Keratinocyte (primary cell): ENCODE measurements around the gene ST8SIA1. TPM values are rescaled to one million over a fixed set of nuclear protein-coding genes. Genes with fewer than 3 reads are reported as not detected.

ENCODE experiments used
- DNase-seq: peaks from one replicate; pipeline ENCODE4 v3.0.0-alpha.2; 2011; ENCODE audit warnings: low read depth, missing footprints, low spot score
- FAIRE-seq: peaks from 2 replicates; lab custom pipeline; 2011; peaks lifted over from hg19 to GRCh38; lab: Jason Lieb, UNC
- H2AFZ ChIP-seq: 2 replicates; pipeline ENCODE4 v1.6.0; 2012; ENCODE audit warnings: low read length, control low read depth, inconsistent platforms; ENCODE audit not compliant: control insufficient read depth
- H3K27ac ChIP-seq: 2 replicates; pipeline ENCODE4 v1.5.1; 2011; ENCODE audit warnings: low read length; ENCODE audit not compliant: control insufficient read depth, insufficient read depth
- H3K27me3 ChIP-seq: 3 replicates; pipeline ENCODE4 v1.6.0; 2011; ENCODE audit warnings: low read length; ENCODE audit not compliant: control insufficient read depth, insufficient read depth; ENCODE audit errors: extremely low read depth
- H3K36me3 ChIP-seq, 2 experiments: 2 replicates in 1 of 2; 3 replicates in 1 of 2; pipeline ENCODE4 v1.5.1; 2011; ENCODE audit warnings: low read length in 2 of 2, mild to moderate bottlenecking in 1 of 2; ENCODE audit not compliant: control insufficient read depth in 2 of 2, insufficient read depth in 2 of 2; ENCODE audit errors: extremely low read depth in 1 of 2
- H3K4me1 ChIP-seq: 3 replicates; pipeline ENCODE4 v1.5.1; 2011; ENCODE audit warnings: low read length; ENCODE audit not compliant: control insufficient read depth, insufficient read depth; ENCODE audit errors: extremely low read depth
- H3K4me2 ChIP-seq: 3 replicates; pipeline ENCODE4 v1.6.0; 2011; ENCODE audit warnings: low read depth, low read length; ENCODE audit not compliant: control insufficient read depth, insufficient read depth; ENCODE audit errors: extremely low read depth
- H3K4me3 ChIP-seq, 3 experiments: fragments of 200-600 bp in 1 of 3; sonication (generic) in 1 of 3; 2 replicates in 2 of 3; 3 replicates in 1 of 3; pipeline ENCODE4 v1.5.1; 2011 to 2016; ENCODE audit warnings: low read length in 3 of 3, mild to moderate bottlenecking in 3 of 3, control low read depth in 2 of 3, inconsistent platforms in 1 of 3, low read depth in 1 of 3, mixed read lengths in 1 of 3, mixed run types in 1 of 3, moderate library complexity in 1 of 3; ENCODE audit not compliant: control insufficient read depth in 2 of 3, insufficient read depth in 2 of 3; ENCODE audit errors: extremely low read depth in 1 of 3
- H3K79me2 ChIP-seq: 2 replicates; pipeline ENCODE4 v1.6.0; 2012; ENCODE audit warnings: low read length; ENCODE audit not compliant: control insufficient read depth, insufficient read depth
- H3K9ac ChIP-seq: 3 replicates; pipeline ENCODE4 v1.6.0; 2011; ENCODE audit warnings: low read length; ENCODE audit not compliant: control insufficient read depth, insufficient read depth; ENCODE audit errors: extremely low read depth
- H3K9me1 ChIP-seq: 3 replicates; pipeline ENCODE4 v1.6.0; 2011; ENCODE audit warnings: low read length; ENCODE audit not compliant: control insufficient read depth, insufficient read depth; ENCODE audit errors: extremely low read depth
- H3K9me3 ChIP-seq: 2 replicates; pipeline ENCODE4 v1.5.1; 2012; ENCODE audit warnings: low read depth, low read length; ENCODE audit not compliant: control insufficient read depth
- H4K20me1 ChIP-seq: 3 replicates; pipeline ENCODE4 v1.6.0; 2011; ENCODE audit warnings: low read length; ENCODE audit not compliant: control insufficient read depth, insufficient read depth; ENCODE audit errors: extremely low read depth
- CTCF ChIP-seq, 3 experiments: IDR thresholded peaks in 1 of 3; conservative IDR thresholded peaks in 1 of 3; optimal IDR thresholded peaks in 1 of 3; 2 replicates in 2 of 3; 3 replicates in 1 of 3; pipeline versions ENCODE3 to v1.5.1; 2011; ENCODE audit warnings: low read length in 3 of 3, mild to moderate bottlenecking in 3 of 3, moderate library complexity in 2 of 3, control low read depth in 1 of 3, inconsistent platforms in 1 of 3; ENCODE audit not compliant: insufficient read depth in 2 of 3; ENCODE audit errors: extremely low read depth in 1 of 3
- EZH2 ChIP-seq: IDR thresholded peaks from one replicate; pipeline ENCODE4 v1.6.1; 2012; ENCODE audit warnings: inconsistent platforms, mild to moderate bottlenecking, low read length, moderate library complexity
- dilution Hi-C: fragments of 300-500 bp; cut with MboI; formaldehyde crosslinking; loops from one replicate; pipeline ENCODE4 v1.7.0; 2020; ENCODE audit warnings: low sequenced_read_pairs; ENCODE audit not compliant: extremely low pct_ligation_motif_present
- polyA plus RNA-seq, 5 experiments: library from polyadenylated mRNA; depleted of rRNA in 3 of 5; stranded (reverse) in 3 of 5; stranded (forward) in 1 of 5; unstranded in 1 of 5; fragments of >200 nt; gene quantifications; 1 replicate in 1 of 5; 2 replicates in 3 of 5; 3 replicates in 1 of 5; pipeline versions ENCODE4 v1.2.1 to v1.2.3, GENCODE V29; 2011 to 2012; ENCODE audit warnings: missing spikeins in 2 of 5, low read depth in 1 of 5, low replicate concordance in 1 of 5

The ST8SIA1 gene
- polyA plus RNA-seq, 1 donor (not counting 4 experiments of a cell fraction or from before 2014, with no cell fraction given): 0.50 TPM

GRCh38 chr12:22286569-22286968 lies 47.9 kb downstream of the ST8SIA1 start:
- Histone ChIP-seq H4K20me1 (no peaks in the 10 kb centered on the region), H3K4me1 (peaks cover 44% of the 10 kb centered on the region), H2AFZ (no peak overlapping the region), H3K4me3 (no peak overlapping the region), H3K79me2 (no peaks in the 10 kb centered on the region), H3K36me3 (no peaks in the 10 kb centered on the region), H3K9me3 (no peaks in the 10 kb centered on the region), H3K27me3 (no peaks in the 10 kb centered on the region), H3K27ac (no peak overlapping the region), H3K9me1 (no peaks in the 10 kb centered on the region), H3K9ac (no peak overlapping the region), H3K4me2 (no peak overlapping the region)
- DNase-seq (no peak), FAIRE-seq (no peak)
- TF ChIP-seq CTCF (optimal IDR thresholded peaks at IDR 0.05 in 1 of 3, IDR thresholded peaks at IDR 0.05 in 1 of 3, conservative IDR thresholded peaks at IDR 0.05 in 1 of 3; ENCODE audit: extremely low read depth in 1 of 3, insufficient read depth in 2 of 3, low read length in 3 of 3): no peak
- no peak for TF ChIP-seq EZH2
- dilution Hi-C loops: no loop called here

GRCh38 chr12:22285846-22286245 lies 48.7 kb downstream of the ST8SIA1 start:
- dilution Hi-C loops: no loop called here

More at GRCh38 chr12:22285846-22286245, 48.7 kb downstream of the ST8SIA1 start:
- DNase-seq (no peak), FAIRE-seq (no peak)
- Histone ChIP-seq H4K20me1 (no peaks in the 10 kb centered on the region), H2AFZ (no peak overlapping the region), H3K27me3 (no peaks in the 10 kb centered on the region), H3K4me3 (no peak overlapping the region), H3K27ac (no peak overlapping the region), H3K36me3 (no peaks in the 10 kb centered on the region), H3K4me2 (no peak overlapping the region), H3K79me2 (no peaks in the 10 kb centered on the region), H3K4me1 (peaks cover 46% of the 10 kb centered on the region), H3K9me3 (no peaks in the 10 kb centered on the region), H3K9ac (no peak overlapping the region), H3K9me1 (no peaks in the 10 kb centered on the region)
- TF ChIP-seq CTCF (optimal IDR thresholded peaks at IDR 0.05 in 1 of 3, IDR thresholded peaks at IDR 0.05 in 1 of 3, conservative IDR thresholded peaks at IDR 0.05 in 1 of 3; ENCODE audit: extremely low read depth in 1 of 3, insufficient read depth in 2 of 3, low read length in 3 of 3) (no peak), EZH2 (no peak)
